T-helper 1 cell treated with Interleukin-12 subunit alpha and Interleukin-12 subunit beta and Interleukin-4 antibody, amounts not matched to agents 30 ng/mL and 1 ng/mL, for 36 hours (primary cell): Measurements from ENCODE around the gene HELZ. TPM values are rescaled to one million over a fixed set of nuclear protein-coding genes. Genes with fewer than 3 reads are reported as not detected.
"Not testable (repeated sequence)": the region's sequence is repeated elsewhere in the genome, so short reads cannot be mapped to it uniquely, and the experiment has no call there.

Experiments
- intact Hi-C: fragments of 100-400 bp; cut with micrococcal nuclease; formaldehyde crosslinking; loops from one replicate; pipeline ENCODE4 v1.15.1; 2024
- total RNA-seq: library from RNA; stranded (reverse); gene quantifications from 2 replicates; pipeline ENCODE4 v1.2.3, GENCODE V29; 2022

Gene HELZ
- total RNA-seq, 1 donor from 2014 or later: 85.8 TPM

- intact Hi-C loops: no loop called here
These were observed 44.2 kb downstream of the HELZ start for GRCh38 chr17:67200727-67201301.

- intact Hi-C loops: no loop called here
These were observed 46.9 kb downstream of the HELZ start for GRCh38 chr17:67198131-67198530.

- intact Hi-C loops: not testable (repeated sequence)
These were observed 48.0 kb downstream of the HELZ start for GRCh38 chr17:67197023-67197422.

- intact Hi-C loops: no loop called here
These were observed 48.6 kb downstream of the HELZ start for GRCh38 chr17:67196422-67196821.

GRCh38 chr17:67194134-67194533, 50.9 kb downstream of the HELZ start:
- intact Hi-C loops: no loop called here

GRCh38 chr17:67187927-67188326, 57.1 kb downstream of the HELZ start:
- intact Hi-C loops: no loop called here

GRCh38 chr17:67186782-67187181, 58.2 kb downstream of the HELZ start:
- intact Hi-C loops: no loop called here

GRCh38 chr17:67183531-67183930, 61.5 kb downstream of the HELZ start:
- intact Hi-C loops: no loop called here

GRCh38 chr17:67181825-67182224, 63.2 kb downstream of the HELZ start:
- intact Hi-C loops: no loop called here

GRCh38 chr17:67180275-67180674, 64.7 kb downstream of the HELZ start:
- intact Hi-C loops: no loop called here

GRCh38 chr17:67178555-67178954, 66.4 kb downstream of the HELZ start:
- intact Hi-C loops: no loop called here

- intact Hi-C loops: no loop called here
These were observed 67.3 kb downstream of the HELZ start for GRCh38 chr17:67177732-67178131.

GRCh38 chr17:67174190-67174589, 70.8 kb downstream of the HELZ start:
- intact Hi-C loops: no loop called here

GRCh38 chr17:67171560-67171959, 73.4 kb downstream of the HELZ start:
- intact Hi-C loops: no loop called here

GRCh38 chr17:67168496-67168895, 76.5 kb downstream of the HELZ start:
- intact Hi-C loops: no loop called here

GRCh38 chr17:67165201-67165600, 79.8 kb downstream of the HELZ start:
- intact Hi-C loops: no loop called here

- intact Hi-C loops: no loop called here
These were observed 80.7 kb downstream of the HELZ start for GRCh38 chr17:67164302-67164701.

GRCh38 chr17:67162771-67163170, 82.2 kb downstream of the HELZ start:
- intact Hi-C loops: no loop called here

- intact Hi-C loops: no loop called here
These were observed 83.4 kb downstream of the HELZ start for GRCh38 chr17:67161573-67161972.

- intact Hi-C loops: no loop called here
These were observed 84.2 kb downstream of the HELZ start for GRCh38 chr17:67160791-67161190.

- intact Hi-C loops: no loop called here
These were observed 87.0 kb downstream of the HELZ start for GRCh38 chr17:67157732-67158639.

- intact Hi-C loops: no loop called here
These were observed 88.5 kb downstream of the HELZ start for GRCh38 chr17:67156269-67157199.
